Activated CD4-positive, CD25-positive, alpha-beta regulatory T cell treated with anti-CD3 and anti-CD28 coated beads, Interleukin-2, amount 50 U/mL, for 24 hours (primary cell): ENCODE measurements around the gene F2RL1.
"Not testable (repeated sequence)": the region's sequence is repeated elsewhere in the genome, so short reads cannot be mapped to it uniquely, and the experiment has no call there.

Experiments
- ATAC-seq, 2 donors: fragments of 150-1000 bp; cut with Tn5 transposase; one replicate each; pipeline ENCODE4 v1.10.0; 2021; ENCODE audit warnings: mild to moderate bottlenecking in 1 of 2, moderate library complexity in 1 of 2

Gene F2RL1

DNA sequence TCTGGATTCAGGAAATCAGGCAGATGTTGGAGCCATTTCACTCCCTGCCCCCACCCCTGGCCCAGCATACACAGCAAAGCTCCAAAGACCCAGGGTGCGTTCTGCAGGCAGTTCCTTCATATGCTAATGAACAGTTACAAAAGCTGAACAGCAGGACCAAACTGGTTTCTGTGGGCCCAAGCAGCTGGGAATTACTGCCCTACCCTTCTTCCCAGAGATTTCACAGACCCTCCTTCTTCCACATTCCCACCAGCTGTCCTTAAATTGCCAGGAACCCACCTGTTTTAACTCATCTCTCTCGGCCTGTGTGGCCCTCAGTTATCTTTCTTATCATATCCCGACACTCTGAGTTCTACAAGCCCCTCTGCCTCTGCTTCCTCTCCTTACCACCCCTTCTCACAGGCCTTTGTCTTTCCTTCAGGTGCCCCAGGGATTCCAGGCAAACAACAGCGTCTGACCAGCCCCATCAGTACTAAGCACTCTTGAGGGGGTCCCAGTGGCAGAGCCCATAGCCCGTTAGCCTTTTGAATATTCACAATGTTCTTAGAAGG lies 10.6 kb upstream of the F2RL1 start:
- ATAC-seq: no peak

- ATAC-seq: no peak
Measured at GRCh38 chr5:76809141-76809540, 9.7 kb upstream of the F2RL1 start.

GRCh38 chr5:76810236-76810635 lies 8.6 kb upstream of the F2RL1 start:
- no peak for ATAC-seq

DNA sequence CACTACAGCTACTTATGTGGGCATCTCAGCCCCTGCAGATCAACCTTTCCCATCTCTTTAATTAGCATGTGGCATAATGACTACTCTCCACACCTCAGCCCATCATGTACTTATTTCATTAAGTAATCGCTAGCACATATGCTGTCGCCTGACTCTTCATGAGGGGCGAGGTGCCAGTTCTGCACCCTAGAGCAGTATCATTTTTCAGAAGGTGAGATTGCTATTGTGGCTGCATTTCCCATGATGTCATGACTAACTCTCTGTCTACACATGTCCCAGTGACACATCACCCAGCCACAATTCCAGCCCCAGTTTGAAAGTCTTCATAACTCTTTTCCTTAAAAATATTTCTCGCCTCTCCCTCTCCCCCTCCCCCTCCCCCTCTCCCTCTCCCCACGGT lies 7.6 kb upstream of the F2RL1 start:
- ATAC-seq: no peak

GRCh38 chr5:76812209-76812608 lies 6.6 kb upstream of the F2RL1 start:
- not testable (repeated sequence) for ATAC-seq

GRCh38 chr5:76813982-76814562 lies 4.8 kb upstream of the F2RL1 start:
- no peak for ATAC-seq

GRCh38 chr5:76816110-76816831 lies 2.6 kb upstream of the F2RL1 start:
- ATAC-seq: no peak

- no peak for ATAC-seq
Measured at GRCh38 chr5:76819851-76820525, 1.2 kb downstream of the F2RL1 start.

DNA sequence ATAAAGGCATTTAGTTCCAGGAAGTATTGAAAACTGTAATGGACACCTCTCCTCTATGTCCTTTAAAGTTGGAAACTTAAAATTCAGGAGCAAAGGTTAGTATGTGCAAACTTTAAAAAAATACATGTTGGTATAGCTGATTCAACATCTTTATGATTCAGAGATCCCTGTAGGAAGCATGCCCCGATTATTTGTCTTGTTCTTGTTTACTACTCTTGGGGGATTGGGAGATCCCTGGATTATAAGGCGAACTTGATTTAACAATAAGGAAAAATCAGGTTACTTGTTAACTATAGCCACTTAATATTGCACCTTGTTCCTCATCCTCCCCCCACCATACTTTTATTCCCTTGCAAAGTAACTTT lies 1.7 kb downstream of the F2RL1 start:
- ATAC-seq: no peak

DNA sequence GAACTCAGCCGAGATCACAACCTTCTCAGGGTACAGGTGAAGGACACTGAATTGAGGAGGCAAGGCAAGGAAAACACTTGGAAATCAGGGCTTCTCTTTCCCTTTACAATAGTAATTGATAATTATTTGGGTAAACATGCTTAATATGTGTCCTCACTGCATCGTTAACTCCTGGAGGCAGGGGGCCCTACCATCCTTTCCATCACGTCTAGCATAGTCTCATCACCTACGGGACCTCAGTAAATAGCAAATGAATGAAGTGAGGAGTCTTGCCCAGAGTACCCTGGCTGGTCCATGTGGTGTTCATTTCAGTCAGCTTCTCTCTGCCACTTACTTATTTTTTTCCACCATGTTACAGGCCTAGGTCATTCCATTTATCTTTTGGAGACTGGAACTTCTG lies 2.3 kb downstream of the F2RL1 start:
- no peak for ATAC-seq

- ATAC-seq: not testable (repeated sequence)
Measured at GRCh38 chr5:76822105-76822731, 3.4 kb downstream of the F2RL1 start.

DNA sequence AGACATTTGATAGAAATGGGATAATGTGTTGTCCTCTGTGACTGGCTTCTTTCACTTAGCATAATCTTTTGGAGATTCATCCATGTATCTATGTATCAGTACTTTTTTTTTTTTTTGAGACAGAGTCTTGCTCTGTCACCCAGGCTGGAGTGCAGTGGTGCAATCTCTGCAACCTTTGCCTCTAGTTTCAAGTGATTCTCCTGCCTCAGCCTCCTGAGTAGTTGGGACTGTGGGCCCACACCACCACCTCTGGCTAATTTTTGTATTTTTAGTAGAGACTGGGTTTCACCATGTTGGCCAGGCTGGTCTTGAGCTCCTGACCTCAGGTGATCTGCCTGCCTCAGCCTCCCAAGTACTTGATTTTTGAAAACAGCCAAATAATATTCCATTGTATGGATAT lies 7.6 kb downstream of the F2RL1 start:
- ATAC-seq: not testable (repeated sequence)

DNA sequence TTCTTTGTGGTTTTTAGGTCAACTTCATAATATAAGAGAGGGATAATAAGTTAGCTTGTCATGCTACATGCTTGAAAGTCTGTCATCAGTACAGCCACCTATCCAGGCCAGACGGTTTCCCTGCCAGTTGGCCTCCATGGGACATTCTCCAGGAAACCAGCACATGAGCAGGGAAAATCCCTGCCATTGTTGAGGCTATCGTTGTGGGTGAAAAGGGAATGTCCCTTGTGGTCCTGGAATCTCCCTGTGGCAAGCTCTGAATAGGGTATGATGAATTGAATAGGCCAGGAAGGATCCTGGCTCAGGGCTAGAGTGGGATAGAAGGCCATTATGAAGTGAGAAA lies 12.3 kb downstream of the F2RL1 start:
- peak in 1 of 2 donors; percentile 20 for ATAC-seq

DNA sequence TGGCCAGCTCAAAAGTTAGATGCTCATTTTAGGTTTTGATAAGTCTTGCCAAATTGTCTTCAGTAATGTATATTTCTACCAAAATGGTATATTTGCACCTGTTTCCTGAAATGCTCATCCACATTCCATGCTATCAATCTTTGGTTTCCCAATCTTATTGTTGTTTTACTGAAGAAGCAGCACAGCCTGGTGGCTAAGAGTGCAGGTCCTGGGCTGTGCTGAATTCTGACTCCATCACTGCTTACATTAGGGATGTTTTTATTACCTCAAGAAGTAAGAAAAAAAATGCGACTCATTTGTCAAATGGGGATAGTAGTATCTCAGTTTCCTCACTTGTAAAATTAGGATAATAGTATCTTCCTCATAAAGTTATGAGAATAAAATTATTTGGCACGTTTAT lies 17.4 kb downstream of the F2RL1 start:
- no peak for ATAC-seq

DNA sequence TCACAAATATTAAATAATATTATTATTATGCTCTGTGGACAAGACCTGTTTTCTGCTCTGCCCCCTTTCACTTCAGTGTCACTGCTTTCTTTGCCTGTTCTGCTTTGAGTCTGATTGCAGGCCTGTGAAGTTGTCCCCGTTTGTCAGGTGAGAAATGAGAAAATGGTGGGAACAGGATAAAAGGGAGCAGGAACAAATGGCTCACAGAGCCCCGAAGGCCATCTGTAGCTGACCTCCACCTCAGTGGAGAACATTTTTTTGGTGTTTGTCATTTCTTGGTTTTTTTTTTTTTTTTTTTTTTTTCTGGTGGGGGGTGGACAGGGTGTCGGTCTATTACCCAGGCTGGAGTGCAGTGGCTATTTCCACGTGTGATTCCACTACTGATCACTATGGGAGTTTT lies 17.8 kb downstream of the F2RL1 start:
- ATAC-seq: no peak

DNA sequence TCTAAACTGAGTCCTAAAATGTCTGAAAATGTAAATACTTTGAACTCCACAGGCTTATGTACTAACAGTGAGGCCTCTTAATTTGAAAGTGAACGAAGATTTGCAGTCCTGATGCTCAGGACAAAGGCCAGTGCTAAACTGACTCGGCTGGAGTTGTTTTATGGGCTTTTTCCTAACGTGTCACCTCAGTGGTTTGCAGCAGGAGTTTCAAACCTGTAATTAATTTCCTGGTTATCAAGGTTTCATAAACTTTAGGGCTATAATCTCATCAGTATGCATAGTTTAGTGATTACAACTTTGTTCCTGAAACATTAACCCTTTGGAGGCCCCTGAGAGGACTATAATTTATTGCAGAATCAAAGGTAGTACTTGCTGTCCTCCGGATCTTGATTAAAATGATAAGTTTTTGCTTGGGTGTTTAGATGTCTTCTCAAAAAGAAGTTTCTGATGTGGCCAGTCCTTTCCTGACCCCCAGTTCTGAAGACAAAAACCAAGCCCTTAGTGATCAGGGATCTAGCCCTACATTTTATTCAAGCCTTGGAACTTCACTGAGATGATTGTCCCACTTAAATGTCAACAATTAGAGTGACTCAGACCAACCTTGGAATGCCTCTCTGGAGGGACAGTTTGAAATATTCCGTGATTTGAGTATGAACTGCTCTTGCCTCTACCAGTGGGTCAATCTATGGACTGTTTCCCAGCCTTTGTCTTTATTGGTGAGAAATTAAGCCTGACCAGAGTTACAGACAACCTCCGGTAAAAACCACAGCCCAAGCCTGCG lies 19.8 kb downstream of the F2RL1 start:
- no peak for ATAC-seq

DNA sequence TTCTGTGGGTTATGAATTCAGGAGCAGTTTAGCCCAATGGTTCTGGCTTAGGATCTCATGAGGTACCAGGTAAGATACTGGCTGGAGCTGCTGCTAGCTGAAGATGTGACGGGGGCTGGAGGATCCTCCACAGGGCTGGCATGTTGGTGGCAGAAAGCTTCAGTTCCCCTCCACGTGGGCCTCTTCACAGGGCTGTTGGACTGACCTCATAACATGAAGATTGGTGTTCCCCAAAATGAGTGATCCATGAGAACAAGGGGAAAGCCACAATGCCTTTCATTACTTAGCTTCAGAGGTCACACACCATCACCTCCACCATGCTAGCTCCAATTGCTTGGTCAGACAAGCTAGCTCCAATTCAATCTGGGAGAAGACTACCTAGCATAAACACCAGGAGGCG lies 22.5 kb downstream of the F2RL1 start:
- no peak for ATAC-seq

- no peak for ATAC-seq
Measured at GRCh38 chr5:76845890-76846289, 27.1 kb downstream of the F2RL1 start.

DNA sequence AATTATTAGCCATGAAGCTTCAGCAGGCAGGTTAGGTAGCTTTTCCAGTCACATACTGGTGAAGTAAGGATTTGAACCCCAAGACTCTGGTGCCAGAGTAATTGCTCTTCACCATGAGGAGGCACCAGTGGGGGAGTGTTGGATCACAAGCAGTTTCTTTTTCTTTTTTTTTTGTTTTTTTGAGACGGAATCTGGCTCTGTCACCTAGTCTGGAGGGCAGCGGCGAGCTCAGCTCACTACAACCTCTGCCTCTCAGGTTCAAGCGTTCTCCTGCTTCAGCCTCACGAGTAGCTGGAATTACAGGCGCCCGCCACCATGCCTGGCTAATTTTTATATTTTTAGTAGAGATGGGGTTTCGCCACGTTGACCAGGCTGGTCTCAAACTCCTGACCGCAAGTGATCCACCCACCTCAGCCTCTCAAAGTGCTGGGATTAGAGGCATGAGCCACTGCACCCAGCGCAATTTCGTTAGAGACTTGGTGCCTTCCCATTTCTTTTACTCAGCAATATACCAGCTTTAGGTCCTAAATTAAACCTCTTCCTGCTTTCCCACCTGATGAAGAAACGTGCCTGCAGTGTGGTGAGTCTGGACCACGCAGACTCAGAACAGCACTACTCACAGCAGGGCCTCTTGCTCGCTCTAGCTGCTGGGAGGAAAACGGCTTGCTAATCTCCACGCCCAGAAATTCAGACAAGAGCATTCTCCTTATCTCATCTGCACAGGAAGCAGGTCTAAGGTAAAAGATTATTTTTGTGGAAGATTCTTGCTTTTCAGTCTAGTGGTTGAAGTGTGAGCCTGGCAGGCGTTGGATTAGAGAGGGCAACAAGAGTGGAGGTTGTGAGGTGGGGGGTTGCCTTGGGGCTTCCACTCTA lies 30.8 kb downstream of the F2RL1 start, which contains the start of gene S100Z:
Gene S100Z, plus strand, starts transcription at position 596 of the 873 bp plus-strand sequence. CDS start 25,346 bp downstream, outside the sequence.
- peak; percentile 90 for ATAC-seq

DNA sequence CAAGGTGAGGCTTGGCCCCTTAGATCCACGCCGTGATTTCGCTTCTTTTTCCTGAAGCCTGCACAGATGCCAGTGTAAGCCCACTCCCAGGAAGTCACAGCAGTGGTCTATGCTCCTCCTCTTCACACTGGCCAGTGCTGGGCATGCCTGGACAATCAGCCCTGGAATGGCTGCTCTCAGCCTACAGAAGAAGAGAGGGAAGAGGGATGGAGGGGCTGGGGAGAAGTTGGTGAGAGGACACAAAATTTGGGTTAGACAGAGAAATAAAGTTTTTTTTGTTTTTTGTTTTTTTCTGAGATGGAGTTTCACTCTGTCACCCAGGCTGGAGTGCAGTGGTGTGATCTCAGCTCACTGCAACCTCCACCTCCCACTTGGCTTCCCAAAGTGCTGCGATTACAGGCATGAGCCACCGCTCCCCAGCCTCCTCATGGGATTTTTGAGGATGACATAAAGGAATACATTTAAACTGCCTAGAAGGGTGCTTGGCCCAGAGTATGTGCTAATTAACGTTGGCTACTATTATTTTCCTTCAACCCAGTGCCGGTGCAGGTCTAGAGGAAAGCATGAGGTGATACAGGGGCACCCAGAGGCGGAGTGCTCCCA lies 31.8 kb downstream of the F2RL1 start:
- ATAC-seq: peak in 1 of 2 donors; percentile 11

- no peak for ATAC-seq
Measured at GRCh38 chr5:76851728-76852369, 33.0 kb downstream of the F2RL1 start.
